ENCODE results near the gene GIN1.

GIN1 gene

GRCh38 chr5:103112910-103113309, 7.0 kb downstream of the GIN1 start:
- no peaks in the 10 kb centered on the region for H3K9me2 ChIP-seq (replicated peaks; ENCODE audit: insufficient read depth, low read length)
- no peak overlapping the region for H3K9ac ChIP-seq (ENCODE audit: low read length)
- no peaks in the 10 kb centered on the region for H4K20me1 ChIP-seq (ENCODE audit: low read depth, low read length)
- TF ChIP-seq CTCF (IDR thresholded peaks at IDR 0.05; ENCODE audit: insufficient read depth, low read length, poor library complexity, severe bottlenecking): no peak
- no peak for TF ChIP-seq EZH2phosphoT487 (conservative IDR thresholded peaks at IDR 0.05; ENCODE audit: low read length)
- H3K4me3 ChIP-seq (ENCODE audit: insufficient read depth, low read length, poor library complexity, severe bottlenecking): no peak overlapping the region
- no peak overlapping the region for H2AFZ ChIP-seq (ENCODE audit: low read depth, low read length, severe bottlenecking)
- no peak overlapping the region for H3K4me2 ChIP-seq (ENCODE audit: low read depth, low read length, poor library complexity, severe bottlenecking)
- no peaks in the 10 kb centered on the region for H3F3A ChIP-seq (ENCODE audit: insufficient read depth)
- H3K27ac ChIP-seq (ENCODE audit: low read depth, low read length): no peak overlapping the region
- peaks cover 21% of the 10 kb centered on the region; the same call in 1 of the 2 replicates for H3K79me2 ChIP-seq (ENCODE audit: insufficient read depth, low read length)
- H3K27me3 ChIP-seq (ENCODE audit: low read length): no peaks in the 10 kb centered on the region
- H3K9me3 ChIP-seq (ENCODE audit: insufficient read depth, low read length): no peaks in the 10 kb centered on the region
- no peaks in the 10 kb centered on the region for H3K36me3 ChIP-seq (ENCODE audit: low read length)

DNA sequence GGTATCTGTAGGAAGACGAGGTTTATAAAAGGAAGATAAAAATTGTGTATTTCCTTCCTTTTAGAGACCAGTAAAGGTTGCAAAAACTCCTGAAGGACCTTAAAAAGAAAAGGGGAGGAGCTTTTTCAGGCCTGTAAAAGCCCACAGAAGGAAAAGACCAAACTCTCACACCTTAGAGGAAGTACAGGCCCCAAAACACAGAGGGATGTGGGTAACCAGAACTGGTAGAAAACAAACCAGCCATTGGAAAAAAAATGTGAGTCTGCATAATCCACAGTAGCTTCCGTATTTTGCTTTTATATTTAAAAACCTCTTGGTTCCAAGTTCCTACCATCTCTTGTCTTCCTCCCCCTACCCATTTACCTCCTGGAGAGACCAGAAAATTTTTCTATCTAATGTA, 8.5 kb downstream of the GIN1 start:
- no peaks in the 10 kb centered on the region for H3K27me3 ChIP-seq (ENCODE audit: low read length)
- peaks cover 10% of the 10 kb centered on the region; the same call in 1 of the 2 replicates for H3K79me2 ChIP-seq (ENCODE audit: insufficient read depth, low read length)
- TF ChIP-seq CTCF (IDR thresholded peaks at IDR 0.05; ENCODE audit: insufficient read depth, low read length, poor library complexity, severe bottlenecking) (no peak), EZH2phosphoT487 (conservative IDR thresholded peaks at IDR 0.05; ENCODE audit: low read length) (no peak)
- no peak overlapping the region for H3K9ac ChIP-seq (ENCODE audit: low read length)
- no peaks in the 10 kb centered on the region for H4K20me1 ChIP-seq (ENCODE audit: low read depth, low read length)
- no peaks in the 10 kb centered on the region for H3K9me3 ChIP-seq (ENCODE audit: insufficient read depth, low read length)
- no peak overlapping the region for H3K4me2 ChIP-seq (ENCODE audit: low read depth, low read length, poor library complexity, severe bottlenecking)
- H3K27ac ChIP-seq (ENCODE audit: low read depth, low read length): no peak overlapping the region
- no peaks in the 10 kb centered on the region for H3K36me3 ChIP-seq (ENCODE audit: low read length)
- H3K4me3 ChIP-seq (ENCODE audit: insufficient read depth, low read length, poor library complexity, severe bottlenecking): no peak overlapping the region
- no peaks in the 10 kb centered on the region for H3F3A ChIP-seq (ENCODE audit: insufficient read depth)
- H2AFZ ChIP-seq (ENCODE audit: low read depth, low read length, severe bottlenecking): no peak overlapping the region
- H3K9me2 ChIP-seq (replicated peaks; ENCODE audit: insufficient read depth, low read length): no peaks in the 10 kb centered on the region

GRCh38 chr5:103110403-103110802, 9.5 kb downstream of the GIN1 start:
- Histone ChIP-seq H3K9ac (ENCODE audit: low read length) (no peak overlapping the region), H3K27ac (ENCODE audit: low read depth, low read length) (no peak overlapping the region), H3K4me2 (ENCODE audit: low read depth, low read length, poor library complexity, severe bottlenecking) (no peak overlapping the region), H4K20me1 (ENCODE audit: low read depth, low read length) (no peaks in the 10 kb centered on the region), H3K79me2 (ENCODE audit: insufficient read depth, low read length) (peaks cover 7% of the 10 kb centered on the region; the same call in 1 of the 2 replicates), H3K27me3 (ENCODE audit: low read length) (no peaks in the 10 kb centered on the region), H3K9me3 (ENCODE audit: insufficient read depth, low read length) (no peaks in the 10 kb centered on the region), H3K36me3 (ENCODE audit: low read length) (no peaks in the 10 kb centered on the region), H3K4me3 (ENCODE audit: insufficient read depth, low read length, poor library complexity, severe bottlenecking) (no peak overlapping the region), H2AFZ (ENCODE audit: low read depth, low read length, severe bottlenecking) (no peak overlapping the region), H3F3A (ENCODE audit: insufficient read depth) (no peaks in the 10 kb centered on the region), H3K9me2 (replicated peaks; ENCODE audit: insufficient read depth, low read length) (no peaks in the 10 kb centered on the region)
- TF ChIP-seq EZH2phosphoT487 (conservative IDR thresholded peaks at IDR 0.05; ENCODE audit: low read length) (no peak), CTCF (IDR thresholded peaks at IDR 0.05; ENCODE audit: insufficient read depth, low read length, poor library complexity, severe bottlenecking) (no peak)
